Lung (tissue), 12 donors: ENCODE measurements around the gene SPG21. TPM values are rescaled to one million over a fixed set of nuclear protein-coding genes. Genes with fewer than 3 reads are reported as not detected.

Experiments used
- ATAC-seq: fragments of 200-7000 bp; cut with Tn5 transposase; one replicate; pipeline ENCODE4 v1.9.1; 2020; ENCODE audit warnings: moderate number of reproducible peaks; ENCODE audit not compliant: insufficient read depth, low FRiP score
- DNase-seq, 3 donors: peaks; one replicate each; pipeline ENCODE4 v3.0.0-alpha.2; 2013 to 2017
- H3K27ac ChIP-seq, 2 donors: one replicate each; pipeline ENCODE4 v1.5.1; 2013; ENCODE audit warnings: mild to moderate bottlenecking in 2 of 2, moderate library complexity in 2 of 2, control low read depth in 1 of 2, inconsistent platforms in 1 of 2, low read depth in 1 of 2, low read length in 1 of 2
- H3K27me3 ChIP-seq, 3 donors: one replicate each; pipeline ENCODE4 v1.5.1; 2013; ENCODE audit warnings: low read length in 2 of 3; ENCODE audit not compliant: control insufficient read depth in 3 of 3, insufficient read depth in 3 of 3
- H3K36me3 ChIP-seq, 4 donors: one replicate each; pipeline ENCODE4 v1.5.1; 2013; ENCODE audit warnings: low read length in 4 of 4, mild to moderate bottlenecking in 1 of 4, moderate library complexity in 1 of 4; ENCODE audit not compliant: control insufficient read depth in 4 of 4, insufficient read depth in 4 of 4
- H3K4me1 ChIP-seq, 5 donors: one replicate each; pipeline ENCODE4 v1.5.1; 2013; ENCODE audit warnings: low read length in 5 of 5, mild to moderate bottlenecking in 2 of 5, moderate library complexity in 1 of 5; ENCODE audit not compliant: control insufficient read depth in 5 of 5, insufficient read depth in 5 of 5
- H3K4me3 ChIP-seq: one replicate; pipeline ENCODE4 v1.5.1; 2013; ENCODE audit warnings: mild to moderate bottlenecking, control low read depth, moderate library complexity
- H3K9ac ChIP-seq, 2 donors: one replicate each; pipeline ENCODE4 v1.5.1; 2013; ENCODE audit warnings: low read length in 2 of 2, control low read depth in 1 of 2; ENCODE audit not compliant: insufficient read depth in 1 of 2
- H3K9me3 ChIP-seq, 4 donors: one replicate each; pipeline ENCODE4 v1.5.1; 2013; ENCODE audit warnings: low read length in 3 of 4, mild to moderate bottlenecking in 1 of 4, moderate library complexity in 1 of 4; ENCODE audit not compliant: control insufficient read depth in 4 of 4, insufficient read depth in 3 of 4
- CTCF ChIP-seq: IDR thresholded peaks from 2 replicates; pipeline ENCODE4 v1.5.1; 2012; ENCODE audit warnings: mild to moderate bottlenecking; ENCODE audit errors: control extremely low read depth, extremely low read depth
- WGBS, 2 donors: extraction: QIAGEN DNeasy Blood & Tissue Kit; methylation state at CpG; one replicate each; pipeline ENCODE4 v1.1.7; 2013; 5-methylcytosine and 5-hydroxymethylcytosine counted together
- polyA plus RNA-seq, 2 donors: library from polyadenylated mRNA; stranded (reverse); fragments of 200-250 nt; gene quantifications; one replicate each; pipeline ENCODE4 v1.2.1, GENCODE V29; 2013
- total RNA-seq, 2 donors: library from RNA; depleted of rRNA in 1 of 2; stranded (reverse); fragments of >200 nt in 1 of 2; gene quantifications; one replicate each; pipeline ENCODE4 v1.2.1, GENCODE V29; 2014 to 2021
- donor health status: control.
- donor health status: control.
- donor health status: Bipolar disorder and iron deficiency.
- donor health status: healthy.
- donor health status: DM: yes; HTN: yes; CAD: no.

SPG21 gene
- total and polyA plus RNA-seq, 4 donors: 79.2 to 115 (median 93.2) TPM

- Histone ChIP-seq H3K27ac (no peak overlapping the region), H3K9ac (no peak overlapping the region), H3K4me1 (peaks cover 0 to 10% (median 2%) of the 10 kb centered on the region in 5 donors), H3K36me3 (no peaks in the 10 kb centered on the region), H3K9me3 (peaks cover 0 to 2% (median 0%) of the 10 kb centered on the region in 4 donors), H3K27me3 (no peaks in the 10 kb centered on the region), H3K4me3 (no peak overlapping the region)
- 92 to 100% methylated on average over 2 of the region's 2 CpGs for WGBS, 2 donors
- TF ChIP-seq CTCF: no peak
- ATAC-seq (no peak), DNase-seq (no peak)
These were observed 73.3 kb downstream of the SPG21 start for GRCh38 chr15:64916365-64916764.

- 50 to 64% methylated on average over 13 of the region's 13 CpGs for WGBS, 2 donors
- DNase-seq (no peak), ATAC-seq (no peak)
These were observed 74.0 kb downstream of the SPG21 start for GRCh38 chr15:64915518-64916227.

More at GRCh38 chr15:64915518-64916227, 74.0 kb downstream of the SPG21 start:
- Histone ChIP-seq H3K9me3 (peaks cover 0 to 2% (median 0%) of the 10 kb centered on the region in 4 donors), H3K27ac (no peak overlapping the region), H3K4me1 (peaks cover 0 to 10% (median 2%) of the 10 kb centered on the region in 5 donors), H3K27me3 (no peaks in the 10 kb centered on the region), H3K4me3 (no peak overlapping the region), H3K9ac (no peak overlapping the region), H3K36me3 (no peaks in the 10 kb centered on the region)
- TF ChIP-seq CTCF: no peak

Other genes starting within 250 kb of the SPG21 start
- gene RBPMS2, start 214.3 kb downstream of the SPG21 start, total RNA-seq: 1 to 10 TPM in 1 of 2 donors, under 1 TPM in 1; 0.68 to 3.9 TPM
- 1 to 10 TPM; 2.0 to 2.6 TPM for gene RBPMS2, start 214.3 kb downstream of the SPG21 start, polyA plus RNA-seq
- gene PIF1, start 164.3 kb downstream of the SPG21 start, total RNA-seq: 1 to 10 TPM; 1.1 to 2.4 TPM
- 1 to 10 TPM; 1.1 to 1.4 TPM for gene PIF1, start 164.3 kb downstream of the SPG21 start, polyA plus RNA-seq
- gene PLEKHO2, start 148.0 kb downstream of the SPG21 start, total RNA-seq: 10 to 100 TPM; 25.6 to 84.1 TPM
- gene PLEKHO2, start 148.0 kb downstream of the SPG21 start, polyA plus RNA-seq: 10 to 100 TPM; 36.9 to 75.3 TPM
- 1 to 10 TPM; 5.0 to 6.8 TPM for gene ANKDD1A, start 78.0 kb downstream of the SPG21 start, total RNA-seq
- gene ANKDD1A, start 78.0 kb downstream of the SPG21 start, polyA plus RNA-seq: 1 to 10 TPM; 2.3 to 3.4 TPM
- gene MTFMT, start 39.7 kb upstream of the SPG21 start, total RNA-seq: 10 to 100 TPM; 14.4 to 15.0 TPM
- gene MTFMT, start 39.7 kb upstream of the SPG21 start, polyA plus RNA-seq: 1 to 10 TPM; 5.0 to 8.2 TPM
- gene SLC51B, start 55.5 kb upstream of the SPG21 start, total RNA-seq: 1 to 10 TPM in 1 of 2 donors, under 1 TPM in 1; 0.85 to 3.0 TPM
- gene SLC51B, start 55.5 kb upstream of the SPG21 start, polyA plus RNA-seq: 1 to 10 TPM in 1 of 2 donors, under 1 TPM in 1; 0.98 to 7.3 TPM
- gene RASL12, start 78.1 kb upstream of the SPG21 start, total RNA-seq: 10 to 100 TPM; 31.6 to 75.7 TPM
- 10 to 100 TPM; 13.8 to 14.8 TPM for gene RASL12, start 78.1 kb upstream of the SPG21 start, polyA plus RNA-seq
- gene KBTBD13, start 86.8 kb upstream of the SPG21 start, total RNA-seq: under 1 TPM; 0.21 to 0.23 TPM
- under 1 TPM; 0.04 to 0.14 TPM for gene KBTBD13, start 86.8 kb upstream of the SPG21 start, polyA plus RNA-seq
- 1 to 10 TPM; 4.7 to 5.4 TPM for gene UBAP1L, start 125.3 kb upstream of the SPG21 start, total RNA-seq
- gene UBAP1L, start 125.3 kb upstream of the SPG21 start, polyA plus RNA-seq: 1 to 10 TPM in 1 of 2 donors, under 1 TPM in 1; 0.96 to 2.2 TPM
- gene PDCD7, start 143.9 kb upstream of the SPG21 start, total RNA-seq: 10 to 100 TPM; 17.0 to 21.7 TPM
- 10 to 100 TPM in 1 of 2 donors, 1 to 10 TPM in 1; 8.8 to 11.2 TPM for gene PDCD7, start 143.9 kb upstream of the SPG21 start, polyA plus RNA-seq
- gene CLPX, start 195.4 kb upstream of the SPG21 start, total RNA-seq: 10 to 100 TPM; 43.1 to 93.6 TPM
- gene CLPX, start 195.4 kb upstream of the SPG21 start, polyA plus RNA-seq: 10 to 100 TPM; 11.2 to 19.6 TPM
- gene CILP, start 221.6 kb upstream of the SPG21 start, total RNA-seq: under 1 TPM; 0.89 to 0.97 TPM
- under 1 TPM; 0.30 to 0.43 TPM for gene CILP, start 221.6 kb upstream of the SPG21 start, polyA plus RNA-seq